Measurements from ENCODE around the gene TNFRSF11A.

The TNFRSF11A gene

DNA sequence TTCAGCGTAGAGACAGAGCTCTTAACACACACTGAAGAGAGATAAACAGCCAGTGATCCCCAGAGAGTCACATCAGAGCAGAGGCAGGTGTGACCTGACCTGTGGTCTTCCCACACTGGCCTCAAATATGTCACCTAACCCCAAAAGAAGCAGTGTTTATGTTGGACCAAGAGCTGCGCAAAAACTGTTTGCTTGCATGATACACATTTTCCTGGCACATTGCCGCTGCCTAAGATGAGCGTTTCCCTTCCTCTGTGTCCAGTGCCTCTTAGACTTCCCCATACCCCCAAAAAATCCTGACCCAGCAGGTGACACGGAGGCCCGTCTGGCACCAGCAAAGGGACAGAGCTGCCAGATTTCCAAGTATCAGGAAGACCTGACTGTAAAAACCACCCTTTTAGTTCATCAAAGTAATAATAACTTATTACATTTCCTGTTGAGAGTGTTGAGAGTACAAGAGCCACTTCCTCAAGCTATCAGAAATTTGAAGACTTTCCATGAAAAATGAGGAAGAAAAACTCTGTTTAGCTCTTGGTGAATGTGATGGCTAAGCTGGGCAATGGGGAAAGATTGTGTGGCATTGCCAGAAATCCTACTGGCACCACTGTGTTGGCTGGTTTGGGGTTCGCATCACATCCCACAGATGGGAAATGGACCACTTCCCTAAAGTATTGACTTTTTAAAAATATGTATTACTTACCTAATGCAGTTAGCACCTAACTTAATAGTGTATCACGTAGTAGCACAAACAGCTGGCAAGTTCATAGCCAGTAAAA is 6.7 kb downstream of the TNFRSF11A start:
- DNase-seq (ENCODE audit: low read depth in 1 of 2, low spot score in 1 of 2): no peak
- no peak overlapping the region for H3K4me3 ChIP-seq (replicated peaks; ENCODE audit: insufficient read depth, low read length)
- H3K27ac ChIP-seq (replicated peaks): no peak overlapping the region
- TF ChIP-seq REST (IDR thresholded peaks at IDR 0.05; ENCODE audit: insufficient replicate concordance, low read depth) (no peak), GABPA (IDR thresholded peaks at IDR 0.05; ENCODE audit: low read depth) (no peak; the same call in 1 of the 2 replicates), POLR2AphosphoS5 (IDR thresholded peaks at IDR 0.05; ENCODE audit: low read depth) (no peak), SPI1 (IDR thresholded peaks at IDR 0.05; ENCODE audit: borderline replicate concordance, low read depth) (peak; percentile 75)
- TF ChIP-seq, protein P1, sequence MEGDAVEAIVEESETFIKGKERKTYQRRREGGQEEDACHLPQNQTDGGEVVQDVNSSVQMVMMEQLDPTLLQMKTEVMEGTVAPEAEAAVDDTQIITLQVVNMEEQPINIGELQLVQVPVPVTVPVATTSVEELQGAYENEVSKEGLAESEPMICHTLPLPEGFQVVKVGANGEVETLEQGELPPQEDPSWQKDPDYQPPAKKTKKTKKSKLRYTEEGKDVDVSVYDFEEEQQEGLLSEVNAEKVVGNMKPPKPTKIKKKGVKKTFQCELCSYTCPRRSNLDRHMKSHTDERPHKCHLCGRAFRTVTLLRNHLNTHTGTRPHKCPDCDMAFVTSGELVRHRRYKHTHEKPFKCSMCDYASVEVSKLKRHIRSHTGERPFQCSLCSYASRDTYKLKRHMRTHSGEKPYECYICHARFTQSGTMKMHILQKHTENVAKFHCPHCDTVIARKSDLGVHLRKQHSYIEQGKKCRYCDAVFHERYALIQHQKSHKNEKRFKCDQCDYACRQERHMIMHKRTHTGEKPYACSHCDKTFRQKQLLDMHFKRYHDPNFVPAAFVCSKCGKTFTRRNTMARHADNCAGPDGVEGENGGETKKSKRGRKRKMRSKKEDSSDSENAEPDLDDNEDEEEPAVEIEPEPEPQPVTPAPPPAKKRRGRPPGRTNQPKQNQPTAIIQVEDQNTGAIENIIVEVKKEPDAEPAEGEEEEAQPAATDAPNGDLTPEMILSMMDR (IDR thresholded peaks at IDR 0.05; ENCODE audit: insufficient read depth, low read length): no peak
- H3K27me3 ChIP-seq (ENCODE audit: insufficient read depth, poor library complexity, severe bottlenecking): peaks cover 12% of the 10 kb centered on the region

GRCh38 chr18:62332431-62332830 is 7.3 kb downstream of the TNFRSF11A start:
- peak in 1 of 2 experiments; percentile 27 for DNase-seq (ENCODE audit: low read depth in 1 of 2, low spot score in 1 of 2)
- TF ChIP-seq, protein P1 (IDR thresholded peaks at IDR 0.05; ENCODE audit: insufficient read depth, low read length): no peak
- no peak for TF ChIP-seq REST (IDR thresholded peaks at IDR 0.05; ENCODE audit: insufficient replicate concordance, low read depth)
- peak; percentile 39; the same call in 1 of the 2 replicates for TF ChIP-seq SPI1 (IDR thresholded peaks at IDR 0.05; ENCODE audit: borderline replicate concordance, low read depth)
- no peak for TF ChIP-seq POLR2AphosphoS5 (IDR thresholded peaks at IDR 0.05; ENCODE audit: low read depth)
- no peak for TF ChIP-seq GABPA (IDR thresholded peaks at IDR 0.05; ENCODE audit: low read depth)

DNA sequence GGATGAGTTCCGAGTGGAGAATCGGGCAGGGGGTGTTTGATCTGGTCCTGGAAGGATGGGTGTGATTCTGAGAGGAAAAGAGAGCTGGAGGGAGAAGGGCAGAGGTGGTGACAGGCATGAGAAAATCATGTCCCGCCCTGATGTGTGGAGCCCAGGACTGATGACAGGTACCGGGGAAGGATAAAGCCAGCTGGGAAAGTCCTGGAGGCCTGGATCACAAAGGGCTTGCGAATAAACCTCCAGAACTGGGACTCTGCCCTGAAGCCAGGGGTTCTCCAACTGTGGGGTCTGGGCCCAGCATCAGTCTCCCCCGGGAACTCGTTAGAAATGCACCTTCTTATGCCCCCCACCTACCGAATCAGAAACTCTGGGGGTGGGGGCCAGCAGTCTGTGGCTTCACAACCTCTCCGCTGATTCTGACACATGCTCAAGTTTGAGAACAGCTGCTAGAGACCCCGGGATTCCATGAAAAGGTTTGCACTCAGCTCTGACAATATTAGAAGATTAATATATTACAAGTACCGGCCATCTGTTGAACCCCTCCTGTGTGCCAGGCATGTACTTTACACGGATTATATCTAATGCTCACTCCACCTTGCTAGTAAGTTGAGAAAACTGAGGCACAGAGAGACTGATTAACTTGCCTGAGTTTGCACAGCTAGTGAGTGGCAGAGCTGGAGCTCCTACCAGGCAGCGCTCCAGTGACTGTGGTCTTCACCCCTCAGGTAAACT is 8.0 kb downstream of the TNFRSF11A start:
- no peak for TF ChIP-seq SPI1 (IDR thresholded peaks at IDR 0.05; ENCODE audit: borderline replicate concordance, low read depth)
- Histone ChIP-seq H3K27me3 (ENCODE audit: insufficient read depth, poor library complexity, severe bottlenecking) (peaks cover 2% of the 10 kb centered on the region), H3K4me3 (replicated peaks; ENCODE audit: insufficient read depth, low read length) (no peak overlapping the region), H3K27ac (replicated peaks) (no peak overlapping the region)
- DNase-seq (ENCODE audit: low read depth in 1 of 2, low spot score in 1 of 2): no peak

More at GRCh38 chr18:62332431-62332830, 7.3 kb downstream of the TNFRSF11A start:
- Histone ChIP-seq H3K27me3 (ENCODE audit: insufficient read depth, poor library complexity, severe bottlenecking) (peaks cover 5% of the 10 kb centered on the region), H3K27ac (replicated peaks) (no peak overlapping the region), H3K4me3 (replicated peaks; ENCODE audit: insufficient read depth, low read length) (no peak overlapping the region)

DNA sequence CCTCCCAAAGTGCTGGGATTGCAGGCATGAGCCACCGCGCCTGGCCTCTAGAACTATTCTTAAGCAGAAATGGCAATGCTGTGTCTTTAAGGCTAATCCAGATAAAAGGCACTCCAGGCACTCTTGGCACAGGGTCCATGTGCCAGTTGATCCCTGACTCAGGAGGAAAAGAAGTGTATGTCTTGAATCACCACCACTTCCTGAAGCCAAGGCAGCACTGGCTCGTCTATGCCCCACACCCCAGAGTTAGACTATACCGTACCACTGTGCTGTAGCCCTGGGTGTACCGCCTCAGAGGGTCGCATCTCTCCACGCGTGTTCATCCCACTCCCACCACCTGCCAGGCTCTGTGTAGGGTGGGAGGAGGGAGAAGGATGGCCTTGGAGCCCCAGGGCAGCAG is 9.0 kb downstream of the TNFRSF11A start:
- TF ChIP-seq, protein P1 (IDR thresholded peaks at IDR 0.05; ENCODE audit: insufficient read depth, low read length): no peak
- TF ChIP-seq POLR2AphosphoS5 (IDR thresholded peaks at IDR 0.05; ENCODE audit: low read depth) (no peak), REST (IDR thresholded peaks at IDR 0.05; ENCODE audit: insufficient replicate concordance, low read depth) (no peak), SPI1 (IDR thresholded peaks at IDR 0.05; ENCODE audit: borderline replicate concordance, low read depth) (no peak), GABPA (IDR thresholded peaks at IDR 0.05; ENCODE audit: low read depth) (no peak)
- Histone ChIP-seq H3K27ac (replicated peaks) (no peak overlapping the region), H3K4me3 (replicated peaks; ENCODE audit: insufficient read depth, low read length) (no peak overlapping the region), H3K27me3 (ENCODE audit: insufficient read depth, poor library complexity, severe bottlenecking) (peaks cover 4% of the 10 kb centered on the region)
- no peak for DNase-seq (ENCODE audit: low read depth in 1 of 2, low spot score in 1 of 2)

Measured in HL-60 (cell line).